A673 (cell line): ENCODE data around the gene CRIP3. TPM values are rescaled to one million over a fixed set of nuclear protein-coding genes. Genes with fewer than 3 reads are reported as not detected.
"Not testable (repeated sequence)": the region's sequence is repeated elsewhere in the genome, so short reads cannot be mapped to it uniquely, and the experiment has no call there.

ENCODE experiments used
- BruUV-seq: library from RNA; stranded (reverse); fragments of 400-500 nt; replicated peaks from 2 replicates; lab custom pipeline; 2021; lab: Mats Ljungman, UMichigan
- CTCF ChIA-PET: fragments of 300-600 bp; sonication (Branson Sonifier 250); formaldehyde crosslinking; loops from one replicate; lab custom pipeline; 2022; ENCODE audit warnings: antibody characterized with exemption; lab: Charles Lee
- POLR2A ChIA-PET: fragments of 300-600 bp; sonication (Branson Sonifier 250); formaldehyde crosslinking; loops from one replicate; lab custom pipeline; 2022; ENCODE audit warnings: antibody characterized with exemption; ENCODE audit not compliant: low non-redundant PET; lab: Charles Lee
- DNase-seq: peaks from one replicate; pipeline ENCODE4 v3.0.0-alpha.2; 2015; ENCODE audit warnings: low spot score
- H3K27ac ChIP-seq: fragments of 200-600 bp; sonication (generic); 2 replicates; pipeline ENCODE4 v1.5.1; 2016; ENCODE audit warnings: mixed run types, low read depth, mild to moderate bottlenecking, mixed read lengths, antibody characterized with exemption, low read length; ENCODE audit not compliant: poor library complexity, severe bottlenecking
- H3K27me3 ChIP-seq: fragments of 200-600 bp; sonication (generic); replicated peaks from 2 replicates; pipeline ENCODE4 v1.6.1; 2017; ENCODE audit warnings: mixed run types, low read depth, mild to moderate bottlenecking, mixed read lengths, antibody characterized with exemption, low read length; ENCODE audit not compliant: insufficient read depth, poor library complexity
- H3K36me3 ChIP-seq: fragments of 200-600 bp; sonication (generic); 2 replicates; pipeline ENCODE4 v1.6.1; 2016; ENCODE audit warnings: mixed run types, mild to moderate bottlenecking, mixed read lengths, antibody characterized with exemption, low read length; ENCODE audit not compliant: insufficient read depth, poor library complexity, severe bottlenecking
- H3K4me1 ChIP-seq: fragments of 200-600 bp; sonication (generic); 2 replicates; pipeline ENCODE4 v1.6.1; 2017; ENCODE audit warnings: mixed run types, mild to moderate bottlenecking, mixed read lengths, antibody characterized with exemption, low read length; ENCODE audit not compliant: insufficient read depth, poor library complexity, severe bottlenecking
- H3K4me3 ChIP-seq: fragments of 200-600 bp; sonication (generic); 2 replicates; pipeline ENCODE4 v1.5.1; 2016; ENCODE audit warnings: low read depth, mixed run types, mild to moderate bottlenecking, mixed read lengths, low read length; ENCODE audit not compliant: poor library complexity, severe bottlenecking
- H3K9me3 ChIP-seq: fragments of 200-600 bp; sonication (generic); 2 replicates; pipeline ENCODE4 v1.6.1; 2016; ENCODE audit warnings: mixed run types, low read depth, mild to moderate bottlenecking, mixed read lengths, antibody characterized with exemption, low read length; ENCODE audit not compliant: poor library complexity, severe bottlenecking
- EZH2 ChIP-seq: fragments of 200-600 bp; sonication (generic); IDR thresholded peaks from 2 replicates; pipeline ENCODE4 v1.6.1; 2017; ENCODE audit warnings: borderline replicate concordance, low read depth, mild to moderate bottlenecking, mixed read lengths, antibody characterized with exemption, low read length; ENCODE audit not compliant: poor library complexity, severe bottlenecking
- intact Hi-C: fragments of 100-400 bp; cut with micrococcal nuclease; formaldehyde crosslinking; loops from one replicate; pipeline ENCODE4 v1.10.0; 2022; ENCODE audit not compliant: unreplicated experiment
- total RNA-seq: library from RNA; stranded (reverse); gene quantifications from 2 replicates; pipeline ENCODE4 v1.2.3, GENCODE V29; 2021
- TF ChIP-seq, protein P1 (sequence below): fragments of 300-800, 200-600 bp; sonication (generic); conservative IDR thresholded peaks from 2 replicates; pipeline ENCODE4 v1.5.1; 2017; ENCODE audit warnings: low read depth, mild to moderate bottlenecking, antibody characterized with exemption, low read length, moderate library complexity, mixed read lengths

Gene CRIP3
- total RNA-seq, 1 experiment from 2014 or later, result 2.4 TPM

DNA sequence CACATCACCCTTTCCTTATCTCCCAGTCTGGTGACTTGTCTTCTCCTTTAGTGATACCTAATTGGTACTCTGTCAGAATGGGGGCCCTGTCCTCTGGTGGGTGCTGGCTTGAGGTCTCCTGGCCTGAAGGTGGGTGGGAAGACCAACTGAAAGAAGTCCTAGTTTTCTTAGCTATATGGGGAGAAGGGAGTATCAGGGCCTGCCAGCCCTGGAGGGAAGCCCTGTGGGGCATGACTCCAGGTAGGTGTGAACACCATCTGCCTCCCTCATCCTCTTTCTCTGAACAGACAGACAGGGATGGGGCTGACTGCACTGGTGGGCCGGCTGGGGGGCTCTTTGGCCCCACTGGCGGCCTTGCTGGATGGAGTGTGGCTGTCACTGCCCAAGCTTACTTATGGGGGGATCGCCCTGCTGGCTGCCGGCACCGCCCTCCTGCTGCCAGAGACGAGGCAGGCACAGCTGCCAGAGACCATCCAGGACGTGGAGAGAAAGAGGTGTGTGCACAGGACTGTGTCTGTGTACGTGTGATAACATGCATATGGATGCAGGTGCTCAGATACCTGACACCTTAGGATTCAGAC is 4.8 kb downstream of the CRIP3 start:
- Histone ChIP-seq H3K9me3 (no peaks in the 10 kb centered on the region), H3K4me1 (no peaks in the 10 kb centered on the region), H3K27ac (no peak overlapping the region), H3K36me3 (no peaks in the 10 kb centered on the region), H3K4me3 (no peak overlapping the region), H3K27me3 (no peaks in the 10 kb centered on the region)
- CTCF ChIA-PET, result no interaction called here
- POLR2A ChIA-PET, result no interaction called here
- TF ChIP-seq, protein P1, sequence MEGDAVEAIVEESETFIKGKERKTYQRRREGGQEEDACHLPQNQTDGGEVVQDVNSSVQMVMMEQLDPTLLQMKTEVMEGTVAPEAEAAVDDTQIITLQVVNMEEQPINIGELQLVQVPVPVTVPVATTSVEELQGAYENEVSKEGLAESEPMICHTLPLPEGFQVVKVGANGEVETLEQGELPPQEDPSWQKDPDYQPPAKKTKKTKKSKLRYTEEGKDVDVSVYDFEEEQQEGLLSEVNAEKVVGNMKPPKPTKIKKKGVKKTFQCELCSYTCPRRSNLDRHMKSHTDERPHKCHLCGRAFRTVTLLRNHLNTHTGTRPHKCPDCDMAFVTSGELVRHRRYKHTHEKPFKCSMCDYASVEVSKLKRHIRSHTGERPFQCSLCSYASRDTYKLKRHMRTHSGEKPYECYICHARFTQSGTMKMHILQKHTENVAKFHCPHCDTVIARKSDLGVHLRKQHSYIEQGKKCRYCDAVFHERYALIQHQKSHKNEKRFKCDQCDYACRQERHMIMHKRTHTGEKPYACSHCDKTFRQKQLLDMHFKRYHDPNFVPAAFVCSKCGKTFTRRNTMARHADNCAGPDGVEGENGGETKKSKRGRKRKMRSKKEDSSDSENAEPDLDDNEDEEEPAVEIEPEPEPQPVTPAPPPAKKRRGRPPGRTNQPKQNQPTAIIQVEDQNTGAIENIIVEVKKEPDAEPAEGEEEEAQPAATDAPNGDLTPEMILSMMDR, result no peak
- no peak for TF ChIP-seq EZH2
- no TSS peak for BruUV-seq
- no peak for DNase-seq
- intact Hi-C loops, result no loop called here

DNA sequence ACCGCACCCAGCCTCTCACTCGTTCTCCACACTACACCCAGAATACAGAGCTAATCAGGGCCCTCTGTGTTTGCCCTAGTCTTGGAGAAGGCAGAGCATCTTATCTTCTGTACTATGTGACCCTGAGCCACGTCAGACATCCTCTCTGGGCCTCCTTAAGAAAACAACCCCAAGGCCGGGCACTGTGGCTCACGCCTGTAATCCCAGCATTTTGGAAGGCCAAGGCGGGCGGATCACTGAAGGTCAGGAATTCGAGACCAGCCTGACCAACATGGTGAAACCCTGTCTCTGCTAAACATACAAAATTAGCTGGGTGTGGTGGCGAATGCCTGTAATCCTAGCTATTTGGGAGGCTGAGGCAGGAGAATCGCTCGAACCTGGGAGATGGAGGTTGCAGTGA is 5.6 kb downstream of the CRIP3 start:
- H3K27ac ChIP-seq, intact Hi-C loops, BruUV-seq, H3K27me3 ChIP-seq, POLR2A ChIA-PET, CTCF ChIA-PET, DNase-seq, H3K36me3 ChIP-seq, H3K4me3 ChIP-seq, H3K9me3 ChIP-seq, H3K4me1 ChIP-seq: not testable (repeated sequence)

DNA sequence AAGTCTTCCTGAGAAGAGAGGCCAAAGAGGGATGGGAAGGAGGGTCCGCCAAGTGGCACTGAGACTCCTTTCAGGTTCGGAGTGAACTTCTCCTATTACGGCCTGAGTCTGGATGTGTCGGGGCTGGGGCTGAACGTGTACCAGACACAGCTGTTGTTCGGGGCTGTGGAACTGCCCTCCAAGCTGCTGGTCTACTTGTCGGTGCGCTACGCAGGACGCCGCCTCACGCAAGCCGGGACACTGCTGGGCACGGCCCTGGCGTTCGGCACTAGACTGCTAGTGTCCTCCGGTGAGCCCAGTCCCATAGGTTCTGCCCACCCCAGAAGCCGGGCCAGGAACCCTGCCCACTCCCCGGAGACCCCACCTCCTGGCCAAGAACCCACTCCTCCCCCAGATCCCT is 6.5 kb downstream of the CRIP3 start:
- no peak for TF ChIP-seq EZH2
- TF ChIP-seq, protein P1, result no peak
- Histone ChIP-seq H3K36me3 (no peaks in the 10 kb centered on the region), H3K9me3 (no peaks in the 10 kb centered on the region), H3K27me3 (no peaks in the 10 kb centered on the region), H3K4me1 (no peaks in the 10 kb centered on the region), H3K27ac (no peak overlapping the region), H3K4me3 (no peak overlapping the region)
- DNase-seq, result no peak
- no TSS peak for BruUV-seq
- POLR2A ChIA-PET, result no interaction called here
- intact Hi-C loops, result no loop called here
- CTCF ChIA-PET, result no interaction called here
